Measurements from ENCODE around the gene IQSEC2.

GRCh38 chrX:53283567-53283966 lies 2.2 kb upstream of the IQSEC2 start:
- TF ChIP-seq POLR2AphosphoS5 (IDR thresholded peaks at IDR 0.05; ENCODE audit: borderline replicate concordance, low read depth, low read length) (no peak), EZH2 (IDR thresholded peaks at IDR 0.05) (no peak)
